Coronary artery (tissue), 2 donors: ENCODE data around the gene VWA5B2.

ENCODE experiments used
- DNase-seq: peaks from one replicate; pipeline ENCODE4 v3.0.0-alpha.2; 2017; ENCODE audit warnings: low spot score
- H3K27ac ChIP-seq, 2 donors: fragments of 200-600 bp; sonication (generic); one replicate each; pipeline ENCODE4 v1.5.1; 2016 to 2019
- H3K4me3 ChIP-seq: fragments of 200-600 bp; sonication (generic); 2 replicates; pipeline ENCODE4 v1.5.1; 2016; ENCODE audit warnings: mild to moderate bottlenecking, moderate library complexity
- CTCF ChIP-seq: fragments of 200-600 bp; sonication (generic); IDR thresholded peaks from one replicate; pipeline ENCODE4 v1.5.1; 2019; ENCODE audit warnings: antibody characterized with exemption

Gene VWA5B2

GRCh38 chr3:184237211-184237610 is 7.8 kb downstream of the VWA5B2 start:
- Histone ChIP-seq H3K27ac (no peak overlapping the region), H3K4me3 (no peak overlapping the region)
- no peak for DNase-seq
- TF ChIP-seq CTCF = no peak

DNA sequence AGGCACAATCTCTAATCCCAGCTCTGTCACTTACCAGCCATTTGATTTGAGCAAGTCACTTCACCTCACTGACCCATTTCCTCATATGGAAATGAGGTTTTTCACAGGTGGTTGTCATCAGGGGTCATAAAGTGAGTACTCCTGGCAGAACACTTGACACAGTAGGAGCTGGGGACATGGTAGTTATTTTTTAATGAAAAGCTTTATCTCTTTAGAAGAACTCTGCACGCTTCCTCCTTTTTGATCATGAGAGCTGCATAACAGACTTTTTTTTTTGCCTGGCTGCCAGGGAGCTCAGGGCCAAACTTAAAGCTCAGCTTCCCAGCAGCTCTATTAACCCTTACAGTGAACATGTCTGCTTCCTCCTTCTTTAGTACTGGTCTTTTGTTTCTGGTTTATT is 8.4 kb downstream of the VWA5B2 start:
- H3K27ac ChIP-seq = no peak overlapping the region
- TF ChIP-seq CTCF = no peak
- no peak for DNase-seq
- no peak overlapping the region for H3K4me3 ChIP-seq

GRCh38 chr3:184238246-184238818 is 8.9 kb downstream of the VWA5B2 start:
- TF ChIP-seq CTCF = no peak
- no peak overlapping the region for H3K27ac ChIP-seq

GRCh38 chr3:184239221-184239620 is 9.8 kb downstream of the VWA5B2 start:
- Histone ChIP-seq H3K4me3 (no peak overlapping the region), H3K27ac (no peak overlapping the region)
- DNase-seq = no peak
- no peak for TF ChIP-seq CTCF

More at GRCh38 chr3:184238246-184238818, 8.9 kb downstream of the VWA5B2 start:
- no peak for DNase-seq
- H3K4me3 ChIP-seq = no peak overlapping the region

DNA sequence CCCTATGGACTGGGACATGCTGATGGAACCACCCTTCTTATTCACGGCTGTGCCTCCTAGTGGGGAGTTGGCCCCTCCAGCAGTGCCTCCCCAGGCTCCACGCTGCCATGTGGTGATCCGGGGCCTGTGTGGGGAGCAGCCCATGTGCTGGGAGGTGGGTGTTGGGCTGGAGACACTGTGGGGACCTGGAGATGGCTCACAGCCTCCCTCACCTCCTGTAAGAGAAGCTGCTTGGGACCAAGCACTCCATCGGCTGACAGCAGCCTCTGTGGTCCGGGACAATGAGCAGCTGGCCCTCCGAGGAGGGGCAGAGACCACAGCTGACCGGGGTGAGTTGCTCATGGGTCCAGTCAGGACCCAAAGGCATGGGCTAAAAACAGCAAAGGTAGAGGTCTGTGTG is 10.3 kb downstream of the VWA5B2 start:
- DNase-seq = no peak
- no peak overlapping the region for H3K4me3 ChIP-seq
- TF ChIP-seq CTCF = no peak
- H3K27ac ChIP-seq = no peak overlapping the region

DNA sequence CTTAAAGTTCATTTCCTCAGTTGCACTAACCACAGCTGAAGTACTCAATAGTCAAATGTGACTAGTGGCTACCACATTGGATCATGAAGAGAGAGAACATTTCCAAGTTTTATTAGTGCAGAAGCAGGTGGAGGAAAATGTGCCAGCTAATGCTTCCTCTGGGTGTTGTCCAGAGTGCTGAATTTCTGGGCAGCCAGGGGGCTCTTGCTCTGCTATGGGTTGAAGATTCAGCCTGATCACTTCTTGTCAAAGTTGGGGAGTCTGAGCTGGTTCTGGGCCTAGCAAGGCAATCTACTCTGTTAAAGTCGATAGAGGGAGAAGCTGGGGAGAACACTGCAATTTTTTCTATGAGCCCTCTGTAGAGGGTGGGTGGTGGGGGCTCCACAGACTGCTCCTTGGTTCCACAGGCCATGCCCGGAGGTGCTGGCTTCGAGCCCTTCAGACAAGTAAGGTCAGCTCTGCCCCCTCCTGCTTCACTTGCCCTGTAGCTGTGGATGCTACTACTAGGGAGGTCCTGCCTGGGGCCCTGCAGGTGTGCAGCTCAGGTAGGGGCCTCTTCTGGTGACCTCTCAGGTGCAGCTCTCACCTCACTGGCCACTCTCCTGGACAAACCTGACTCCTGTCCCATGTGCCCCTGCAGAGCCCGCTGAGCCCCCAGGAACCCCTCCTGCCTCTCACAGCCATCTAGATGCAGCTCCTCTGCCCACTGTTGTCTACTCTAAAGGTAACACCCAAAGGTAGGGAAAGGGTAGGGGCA is 11.2 kb downstream of the VWA5B2 start:
- no peak for TF ChIP-seq CTCF
- DNase-seq = no peak
- Histone ChIP-seq H3K27ac (no peak overlapping the region), H3K4me3 (no peak overlapping the region)

DNA sequence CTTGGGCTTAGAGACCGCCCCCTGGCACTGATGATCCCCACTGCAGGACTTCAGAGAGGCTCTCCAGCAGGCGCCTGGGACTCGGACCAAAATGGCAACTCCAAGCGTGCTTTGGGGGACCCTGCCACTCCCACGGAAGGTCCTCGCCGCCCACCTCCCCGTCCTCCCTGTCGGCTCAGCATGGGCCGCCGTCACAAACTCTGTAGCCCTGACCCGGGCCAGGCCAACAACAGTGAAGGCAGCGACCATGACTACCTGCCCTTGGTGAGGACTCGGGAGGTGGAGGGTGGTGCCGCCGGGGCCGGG is 11.7 kb downstream of the VWA5B2 start:
- no peak for TF ChIP-seq CTCF
- Histone ChIP-seq H3K4me3 (no peak overlapping the region), H3K27ac (no peak overlapping the region)
- no peak for DNase-seq
